EL (cell line): ENCODE data around the gene ZCCHC7.
"Not testable (repeated sequence)": the region's sequence is repeated elsewhere in the genome, so short reads cannot be mapped to it uniquely, and the experiment has no call there.

ENCODE experiments used
- DNase-seq: peaks from one replicate; pipeline ENCODE4 v3.0.0-alpha.2; 2016

The ZCCHC7 gene

GRCh38 chr9:37381094-37381741 is 260.8 kb downstream of the ZCCHC7 start:
- DNase-seq: no peak

DNA sequence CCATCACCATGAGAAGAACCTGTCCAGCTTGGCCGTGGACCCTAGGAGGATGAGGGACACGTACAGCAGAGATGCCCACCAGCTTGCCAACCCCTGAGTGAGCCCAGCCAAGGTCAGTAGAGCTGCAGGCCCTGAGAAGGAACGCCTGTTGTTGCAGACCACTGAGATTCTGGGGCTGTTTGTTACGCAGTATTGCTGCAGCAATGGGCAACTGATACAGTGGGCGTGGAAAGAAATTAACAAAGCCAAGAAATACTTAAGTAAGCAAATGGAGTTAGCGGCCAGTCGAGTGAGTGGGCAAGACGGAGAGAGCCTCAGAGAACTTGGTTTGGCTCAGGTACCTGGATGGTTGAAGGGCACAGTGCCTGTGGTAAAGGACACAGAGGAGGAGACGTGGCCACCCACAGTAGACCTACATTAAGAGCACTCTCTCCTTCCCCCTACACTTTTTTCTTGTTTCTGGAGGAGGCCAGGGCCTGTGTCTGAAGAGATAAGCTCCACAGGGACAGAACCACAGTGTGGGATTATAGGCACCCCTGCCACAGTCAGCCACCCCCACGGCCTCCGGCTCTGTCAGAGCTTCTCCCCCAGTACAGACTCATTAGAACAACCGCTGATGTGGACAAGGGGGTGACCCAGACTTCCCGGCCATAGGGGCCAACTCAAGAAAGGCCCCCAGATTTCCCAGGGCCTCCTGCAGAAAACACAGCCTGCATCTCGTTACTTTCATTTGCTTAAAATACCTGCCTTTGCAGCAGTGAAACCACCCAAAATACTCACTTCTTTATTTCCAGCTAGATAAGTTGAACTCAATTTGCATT is 262.0 kb downstream of the ZCCHC7 start:
- no peak for DNase-seq

DNA sequence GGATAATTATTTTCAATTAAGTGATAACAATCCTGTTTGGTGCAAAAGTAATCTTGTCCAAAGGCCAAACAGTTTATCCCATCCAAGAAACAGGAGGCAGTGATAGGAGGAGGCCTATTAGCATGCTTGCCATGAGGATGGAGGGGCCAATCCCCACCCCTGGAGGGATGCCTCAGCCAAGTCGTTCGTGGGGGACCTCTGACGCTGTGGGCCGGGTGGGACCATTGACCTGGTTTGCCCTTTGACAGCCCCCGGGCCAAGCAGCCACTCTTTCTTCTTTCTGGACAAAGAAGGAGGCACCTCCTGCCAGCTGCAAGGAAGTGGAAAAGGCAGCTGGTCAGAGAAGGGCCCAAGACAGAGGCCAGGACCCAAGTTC is 262.6 kb downstream of the ZCCHC7 start:
- DNase-seq: no peak

- DNase-seq: no peak
Observed at GRCh38 chr9:37383393-37383792, 263.0 kb downstream of the ZCCHC7 start.

GRCh38 chr9:37383876-37384746 is 263.7 kb downstream of the ZCCHC7 start:
- no peak for DNase-seq

DNA sequence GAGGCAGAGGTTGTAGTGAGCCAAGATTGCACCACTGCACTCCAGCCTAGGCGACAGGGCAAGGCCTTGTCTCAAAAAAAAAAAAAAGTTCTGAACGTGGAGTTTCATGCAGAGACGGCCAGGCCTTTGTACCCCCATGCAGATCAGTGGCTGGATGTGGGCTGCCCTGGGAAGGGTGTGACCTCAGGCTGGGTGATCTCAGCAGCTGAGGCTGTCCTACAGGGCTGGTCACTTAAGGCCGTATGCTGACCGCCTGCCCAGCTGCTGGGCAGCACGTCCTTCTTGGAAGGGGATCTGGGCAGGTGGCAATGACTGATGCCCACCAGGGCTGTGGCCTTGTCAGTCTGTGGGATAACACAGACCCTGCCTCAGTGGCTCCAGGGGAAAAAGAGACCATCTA is 264.9 kb downstream of the ZCCHC7 start:
- no peak for DNase-seq

- DNase-seq: no peak
Observed at GRCh38 chr9:37386988-37387387, 266.6 kb downstream of the ZCCHC7 start.

DNA sequence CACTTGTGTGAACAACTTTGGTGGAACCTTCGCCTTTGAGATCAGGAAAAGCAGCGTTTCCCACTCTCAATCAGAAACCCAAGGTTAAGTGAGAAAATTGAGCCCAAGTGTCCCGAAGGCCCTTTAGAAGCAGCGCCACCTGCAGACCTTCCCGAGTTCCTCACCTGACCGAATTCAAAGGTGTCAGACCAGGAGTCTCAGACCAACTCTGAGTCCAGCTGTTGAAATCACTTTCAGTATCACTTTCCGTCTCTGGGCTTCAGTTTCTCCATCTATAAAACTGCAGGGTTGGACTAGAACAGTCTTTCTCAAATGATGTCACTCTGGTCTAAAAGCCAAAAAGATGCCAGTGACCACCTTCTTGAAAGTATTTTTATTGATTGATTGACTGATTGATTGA is 270.4 kb downstream of the ZCCHC7 start:
- DNase-seq: no peak

GRCh38 chr9:37392272-37392671 is 271.9 kb downstream of the ZCCHC7 start:
- no peak for DNase-seq

DNA sequence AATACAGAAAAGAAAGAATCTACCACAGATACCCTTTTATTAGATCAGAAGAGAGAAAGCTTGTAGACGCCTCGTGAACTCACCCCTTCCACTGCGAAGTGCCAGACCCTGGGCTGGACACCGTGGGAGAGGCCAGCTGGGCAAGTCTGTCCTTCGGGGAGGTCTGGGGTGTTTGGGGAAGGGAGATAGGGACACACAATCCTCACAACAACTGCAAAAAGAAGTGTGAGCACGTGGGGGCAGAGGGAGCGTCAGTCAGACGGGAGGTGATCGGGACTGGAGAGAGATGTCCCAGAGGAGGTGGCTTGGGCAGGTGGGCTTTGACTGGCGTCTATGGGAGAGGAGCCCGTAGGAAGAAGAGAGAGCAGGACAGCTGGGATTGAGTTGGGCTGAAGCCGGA is 274.9 kb downstream of the ZCCHC7 start:
- no peak for DNase-seq

DNA sequence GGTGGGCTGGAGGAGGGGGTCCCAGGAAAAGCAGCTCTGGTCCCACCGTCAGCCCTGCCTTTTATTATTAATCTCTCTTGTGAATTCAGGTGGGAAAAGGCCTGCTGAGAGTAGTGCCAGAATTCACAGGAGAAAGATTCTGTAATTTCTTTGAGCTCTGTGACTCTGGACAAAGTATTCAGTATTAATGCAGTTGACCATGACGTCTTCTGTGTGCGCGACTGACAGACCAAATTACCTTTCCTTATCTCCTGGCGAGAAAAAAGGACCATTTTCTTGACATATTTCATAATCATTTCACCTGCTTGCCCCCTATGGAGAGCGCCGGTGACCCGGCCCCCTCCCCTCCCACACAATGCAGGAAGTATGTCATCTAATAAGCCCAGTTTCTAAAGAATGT is 275.3 kb downstream of the ZCCHC7 start:
- no peak for DNase-seq

DNA sequence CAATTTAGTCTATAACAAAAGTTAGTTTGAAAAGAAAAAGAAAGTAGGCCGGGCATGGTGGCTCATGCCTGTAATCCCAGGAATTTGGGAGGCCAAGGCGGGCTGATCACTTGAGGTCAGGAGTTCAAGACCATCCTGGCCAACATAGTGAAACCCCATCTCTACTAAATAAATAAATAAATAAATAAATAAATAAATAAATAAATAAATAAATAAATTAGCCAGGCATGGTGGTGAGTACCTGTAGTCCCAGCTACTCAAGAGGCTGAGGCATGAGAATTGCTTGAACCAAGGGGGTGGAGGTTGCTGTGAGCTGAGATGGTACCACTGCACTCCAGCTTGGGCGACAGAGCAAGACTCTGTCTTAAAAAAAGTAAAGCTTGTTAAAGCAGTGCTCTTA is 277.6 kb downstream of the ZCCHC7 start:
- DNase-seq: not testable (repeated sequence)

GRCh38 chr9:37398464-37399025 is 278.2 kb downstream of the ZCCHC7 start:
- DNase-seq: no peak

GRCh38 chr9:37399336-37399735 is 279.0 kb downstream of the ZCCHC7 start:
- no peak for DNase-seq

DNA sequence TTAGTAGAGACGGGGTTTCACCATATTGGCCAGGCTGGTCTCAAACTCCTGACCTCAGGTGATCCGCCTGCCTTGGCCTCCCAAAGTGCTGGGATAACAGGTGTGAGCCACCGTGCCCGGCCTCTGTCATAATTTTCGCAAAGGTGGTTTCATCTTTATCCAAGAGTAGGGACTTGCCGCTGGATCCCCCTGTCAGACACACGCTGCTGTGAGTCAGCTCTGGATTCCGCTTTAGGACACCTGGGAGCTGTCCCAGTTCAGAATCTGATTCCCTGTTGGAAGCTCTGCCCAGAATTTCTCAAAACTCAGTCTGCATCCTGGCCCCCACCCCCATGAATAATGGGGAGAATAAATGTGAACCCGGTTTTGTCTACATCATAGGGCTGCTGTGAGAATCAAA is 284.2 kb downstream of the ZCCHC7 start:
- DNase-seq: no peak

GRCh38 chr9:37405350-37405749 is 285.0 kb downstream of the ZCCHC7 start:
- DNase-seq: no peak

DNA sequence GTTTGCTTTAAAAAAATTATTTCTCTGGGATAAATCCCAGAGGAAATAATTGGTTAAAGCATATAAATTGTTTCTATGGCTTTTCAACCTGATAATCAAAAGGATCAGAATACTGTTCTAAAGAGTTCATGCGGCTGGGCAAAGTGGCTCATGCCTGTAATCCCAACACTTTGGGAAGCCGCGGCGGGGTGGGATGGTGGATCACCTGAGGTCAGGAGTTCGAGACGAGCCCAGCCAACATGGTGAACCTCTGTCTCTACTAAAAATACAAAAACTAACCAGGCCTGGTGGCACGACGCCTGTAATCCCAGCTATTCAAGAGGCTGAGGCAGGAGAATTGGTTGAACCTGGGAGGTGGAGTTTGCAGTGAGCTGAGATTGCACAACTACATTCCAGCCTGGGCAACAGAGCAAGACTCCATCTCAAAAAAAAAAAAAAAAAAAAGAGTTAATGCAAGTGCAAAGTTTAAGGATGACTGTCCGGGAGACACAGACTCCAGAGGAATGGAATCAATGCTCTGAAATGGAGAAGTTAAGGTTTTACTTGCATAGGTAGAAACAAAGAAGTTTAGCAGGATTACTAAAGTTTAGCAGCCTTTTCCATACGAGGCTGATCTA is 285.5 kb downstream of the ZCCHC7 start:
- DNase-seq: no peak

DNA sequence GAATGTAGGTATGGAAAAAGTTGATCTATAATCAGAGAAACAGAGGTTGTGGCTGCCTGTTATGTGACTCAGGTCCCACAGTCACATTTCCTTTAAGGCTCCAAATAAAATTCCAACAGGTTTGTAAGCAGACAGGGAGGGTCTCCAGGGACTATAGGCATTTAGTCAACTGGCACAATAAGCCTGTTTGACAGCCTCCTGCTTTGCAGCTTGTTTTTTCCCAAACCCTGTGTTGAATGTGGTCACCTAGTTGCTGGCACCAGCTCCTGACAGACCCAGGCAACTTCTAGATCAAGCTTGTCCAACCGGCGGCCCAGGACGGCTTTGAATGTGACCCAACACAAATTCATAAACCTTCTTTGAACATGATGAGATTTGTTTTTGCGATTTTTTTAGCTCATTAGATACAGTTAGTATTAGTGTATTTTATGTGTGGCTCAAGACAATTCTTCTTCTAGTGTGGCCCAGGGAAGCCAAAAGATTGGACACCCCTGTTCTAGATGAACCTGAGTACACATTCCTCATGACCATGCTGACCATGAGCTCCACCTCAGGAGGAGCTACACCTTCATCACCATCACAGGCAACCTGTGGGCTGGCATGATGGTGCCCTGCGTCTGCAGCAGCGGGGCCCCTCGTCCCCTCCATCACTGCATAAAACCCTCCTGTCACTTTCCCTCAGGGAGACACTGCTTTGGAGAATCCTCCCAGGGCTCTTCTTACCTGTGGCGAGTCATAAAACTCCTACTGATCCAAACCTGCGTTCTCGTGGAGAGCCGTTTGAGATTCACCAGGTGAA is 286.4 kb downstream of the ZCCHC7 start:
- DNase-seq: no peak

DNA sequence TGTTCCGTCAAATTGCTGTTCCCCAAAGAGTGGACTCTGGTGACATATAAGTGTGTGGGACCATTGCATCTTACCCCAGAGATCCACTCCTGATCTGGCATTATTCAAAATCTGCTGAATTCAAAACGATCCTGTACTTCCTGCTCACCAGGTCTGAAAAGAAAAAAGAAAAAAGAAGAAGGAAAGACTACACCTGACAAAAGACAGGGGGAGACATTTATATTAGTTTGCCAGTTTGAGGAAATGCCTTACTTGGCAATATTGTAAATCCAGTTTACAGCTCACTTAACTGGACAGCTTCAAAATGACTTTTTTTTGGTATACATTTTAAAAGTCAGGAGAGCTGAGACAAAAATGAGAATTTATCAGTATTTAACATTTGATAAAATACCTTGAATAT is 287.1 kb downstream of the ZCCHC7 start:
- DNase-seq: no peak
